Fibroblast of lung (primary cell): ENCODE data around the gene HTD2. TPM values are rescaled to one million over a fixed set of nuclear protein-coding genes. Genes with fewer than 3 reads are reported as not detected.

Experiments
- DNase-seq, 2 donors: peaks; one replicate each; pipeline versions ENCODE4 v3.0.0 to v3.0.0-alpha.2; 2010; ENCODE audit warnings: low read depth in 2 of 2
- H2AFZ ChIP-seq: 2 replicates; pipeline ENCODE4 v1.5.1; 2012; ENCODE audit warnings: low read length, control low read depth, inconsistent platforms
- H3K27ac ChIP-seq: 2 replicates; pipeline ENCODE4 v1.5.1; 2011; ENCODE audit warnings: low read length, control low read depth; ENCODE audit not compliant: insufficient read depth
- H3K27me3 ChIP-seq: 2 replicates; pipeline ENCODE4 v1.5.1; 2011; ENCODE audit warnings: mild to moderate bottlenecking, low read length; ENCODE audit not compliant: control insufficient read depth, insufficient read depth
- H3K36me3 ChIP-seq: 2 replicates; pipeline ENCODE4 v1.5.1; 2011; ENCODE audit warnings: low read length; ENCODE audit not compliant: control insufficient read depth, insufficient read depth
- H3K4me1 ChIP-seq: 2 replicates; pipeline ENCODE4 v1.5.1; 2011; ENCODE audit warnings: low read length; ENCODE audit not compliant: control insufficient read depth, insufficient read depth; ENCODE audit errors: extremely low read depth
- H3K4me2 ChIP-seq: 2 replicates; pipeline ENCODE4 v1.5.1; 2011; ENCODE audit warnings: low read length, control low read depth; ENCODE audit not compliant: insufficient read depth; ENCODE audit errors: extremely low read depth
- H3K4me3 ChIP-seq, 4 experiments: fragments of 200-600 bp in 1 of 4; sonication (generic) in 1 of 4; replicated peaks in 1 of 4; 2 replicates each; pipeline ENCODE4 v1.5.1; 2011 to 2016; ENCODE audit warnings: low read length in 4 of 4, low read depth in 3 of 4, mild to moderate bottlenecking in 3 of 4, control low read depth in 2 of 4, inconsistent platforms in 1 of 4, mixed read lengths in 1 of 4; ENCODE audit not compliant: insufficient read depth in 1 of 4; ENCODE audit errors: control extremely low read depth in 1 of 4
- H3K79me2 ChIP-seq: 2 replicates; pipeline ENCODE4 v1.5.1; 2012; ENCODE audit warnings: mild to moderate bottlenecking, low read length, inconsistent platforms; ENCODE audit not compliant: control insufficient read depth, insufficient read depth
- H3K9ac ChIP-seq: 2 replicates; pipeline ENCODE4 v1.5.1; 2011; ENCODE audit warnings: mild to moderate bottlenecking, low read length, control low read depth; ENCODE audit not compliant: insufficient read depth
- H3K9me3 ChIP-seq: 2 replicates; pipeline ENCODE4 v1.5.1; 2012; ENCODE audit warnings: low read depth, low read length; ENCODE audit not compliant: control insufficient read depth, insufficient read depth
- H4K20me1 ChIP-seq: 2 replicates; pipeline ENCODE4 v1.5.1; 2011; ENCODE audit warnings: low read length; ENCODE audit not compliant: control insufficient read depth, insufficient read depth; ENCODE audit errors: extremely low read depth
- CTCF ChIP-seq, 2 donors: IDR thresholded peaks in 1 of 2; conservative IDR thresholded peaks in 1 of 2; 1 replicate in 1 of 2; 2 replicates in 1 of 2; pipeline ENCODE4 v1.5.1; 2011 to 2012; ENCODE audit warnings: low read length in 2 of 2, control low read depth in 1 of 2, inconsistent platforms in 1 of 2, low read depth in 1 of 2, mild to moderate bottlenecking in 1 of 2
- EZH2 ChIP-seq: IDR thresholded peaks from 2 replicates; pipeline ENCODE4 v1.5.1; 2012; ENCODE audit warnings: low read length, control low read depth, mild to moderate bottlenecking; ENCODE audit errors: missing control alignments
- polyA plus RNA-seq, 2 donors: library from polyadenylated mRNA; depleted of rRNA in 1 of 2; stranded (reverse) in 1 of 2; unstranded in 1 of 2; fragments of >200 nt; gene quantifications; 2 replicates each; pipeline ENCODE4 v1.2.1, GENCODE V29; 2011 to 2012; ENCODE audit warnings: missing spikeins in 1 of 2
- total RNA-seq: library from RNA; depleted of rRNA; stranded (reverse); fragments of >200 nt; gene quantifications from 2 replicates; pipeline ENCODE4 v1.2.1, GENCODE V29; 2014

HTD2 gene
- total and polyA plus RNA-seq, 2 donors (not counting 1 experiment from before 2014, with no cell fraction given) = 8.6 to 8.9 TPM

- TF ChIP-seq CTCF (conservative IDR thresholded peaks at IDR 0.05 in 1 of 2, IDR thresholded peaks at IDR 0.05 in 1 of 2; ENCODE audit: low read depth in 1 of 2, low read length in 2 of 2) (no peak), EZH2 (no peak)
- no peaks in the 10 kb centered on the region for H3K4me1 ChIP-seq
- H3K79me2 ChIP-seq = no peaks in the 10 kb centered on the region
- H3K9me3 ChIP-seq = no peaks in the 10 kb centered on the region
- no peak overlapping the region for H3K4me3 ChIP-seq
- H3K27ac ChIP-seq = no peak overlapping the region
- no peak overlapping the region for H3K9ac ChIP-seq
- DNase-seq = no peak
- no peaks in the 10 kb centered on the region for H4K20me1 ChIP-seq
- H3K27me3 ChIP-seq = no peaks in the 10 kb centered on the region
- no peak overlapping the region for H3K4me2 ChIP-seq
- H2AFZ ChIP-seq = no peak overlapping the region
- no peaks in the 10 kb centered on the region for H3K36me3 ChIP-seq
These were observed 13.5 kb upstream of the HTD2 start for GRCh38 chr3:58292866-58293265.

- Histone ChIP-seq H3K36me3 (no peaks in the 10 kb centered on the region), H3K4me2 (no peak overlapping the region), H3K27ac (no peak overlapping the region), H3K4me1 (no peaks in the 10 kb centered on the region), H3K79me2 (no peaks in the 10 kb centered on the region), H3K4me3 (no peak overlapping the region), H4K20me1 (no peaks in the 10 kb centered on the region), H3K27me3 (no peaks in the 10 kb centered on the region), H2AFZ (no peak overlapping the region), H3K9ac (no peak overlapping the region), H3K9me3 (no peaks in the 10 kb centered on the region)
- no peak for TF ChIP-seq EZH2
- no peak for TF ChIP-seq CTCF (conservative IDR thresholded peaks at IDR 0.05 in 1 of 2, IDR thresholded peaks at IDR 0.05 in 1 of 2; ENCODE audit: low read depth in 1 of 2, low read length in 2 of 2)
- no peak for DNase-seq
These were observed 12.8 kb upstream of the HTD2 start for GRCh38 chr3:58293516-58293915.

DNA sequence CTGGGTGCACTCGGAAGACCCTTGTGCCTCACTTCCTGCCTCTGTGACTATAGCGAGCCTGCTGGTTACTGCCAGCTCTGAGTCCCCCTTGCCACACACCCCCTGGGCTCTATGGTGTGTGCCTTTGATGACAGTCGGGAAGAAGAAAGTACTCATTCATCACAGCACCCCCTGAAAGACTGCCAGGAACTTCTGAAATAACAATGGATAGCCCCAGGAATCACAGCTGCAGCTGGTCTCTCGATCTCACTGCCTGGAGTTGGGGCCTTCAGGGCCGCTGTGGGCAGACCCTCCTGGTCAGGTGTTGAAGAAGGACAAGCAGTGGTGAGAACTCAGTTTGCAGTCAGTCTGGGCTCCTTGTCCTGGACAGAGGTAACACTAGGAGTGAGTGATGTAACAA lies 10.1 kb upstream of the HTD2 start:
- Histone ChIP-seq H3K4me1 (no peaks in the 10 kb centered on the region), H4K20me1 (no peaks in the 10 kb centered on the region), H3K9ac (no peak overlapping the region), H3K79me2 (no peaks in the 10 kb centered on the region), H2AFZ (no peak overlapping the region), H3K9me3 (no peaks in the 10 kb centered on the region), H3K4me3 (no peak overlapping the region), H3K27me3 (no peaks in the 10 kb centered on the region), H3K27ac (no peak overlapping the region), H3K4me2 (no peak overlapping the region), H3K36me3 (no peaks in the 10 kb centered on the region)
- no peak for TF ChIP-seq CTCF (conservative IDR thresholded peaks at IDR 0.05 in 1 of 2, IDR thresholded peaks at IDR 0.05 in 1 of 2; ENCODE audit: low read depth in 1 of 2, low read length in 2 of 2)
- TF ChIP-seq EZH2 = no peak
- DNase-seq = no peak
